ENCODE data around the gene ZBTB8A. TPM values are rescaled to one million over a fixed set of nuclear protein-coding genes. Genes with fewer than 3 reads are reported as not detected.

ZBTB8A gene
- total RNA-seq, 1 donor from 2014 or later: 12.0 TPM

DNA sequence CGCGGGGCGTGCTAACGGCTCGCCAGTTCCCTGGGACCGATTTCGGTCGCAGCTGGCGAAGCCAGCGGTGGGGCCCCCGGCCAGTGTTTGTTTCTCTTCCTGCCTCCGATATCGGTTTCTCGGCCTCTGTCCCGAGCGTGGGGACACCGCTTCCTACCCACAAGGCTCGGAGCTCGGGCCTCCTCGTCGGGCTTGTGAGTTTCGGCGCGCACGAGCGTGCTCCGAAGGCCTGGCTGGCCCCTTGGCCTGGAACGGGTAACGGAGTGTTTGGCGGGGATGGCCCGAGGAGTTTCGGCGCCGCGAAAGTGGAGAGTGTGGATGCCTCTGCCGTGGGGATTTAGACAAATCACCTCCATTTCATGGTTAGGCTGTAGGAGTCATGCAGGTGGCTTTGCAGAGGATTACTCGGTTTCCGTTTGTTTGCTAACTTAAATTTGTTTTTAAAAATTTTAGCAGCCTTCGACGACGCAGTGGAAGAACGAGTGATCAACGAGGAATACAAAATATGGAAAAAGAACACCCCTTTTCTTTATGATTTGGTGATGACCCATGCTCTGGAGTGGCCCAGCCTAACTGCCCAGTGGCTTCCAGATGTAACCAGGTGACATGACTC, 112.3 kb downstream of the ZBTB8A start:
- H3K27ac Mint-ChIP-seq (ENCODE audit: unreplicated experiment): peak overlapping the region; percentile 97
- H3K9me3 Mint-ChIP-seq (ENCODE audit: unreplicated experiment): peaks cover 13% of the 10 kb centered on the region
- peak; percentile 67 for DNase-seq
- H3K4me1 Mint-ChIP-seq (ENCODE audit: low read depth, unreplicated experiment): peaks cover 12% of the 10 kb centered on the region
- H3K36me3 Mint-ChIP-seq (ENCODE audit: unreplicated experiment): no peaks in the 10 kb centered on the region
- H3K27me3 Mint-ChIP-seq (ENCODE audit: unreplicated experiment): peaks cover 5% of the 10 kb centered on the region
- peak overlapping the region; percentile 100 for H3K4me3 Mint-ChIP-seq (ENCODE audit: unreplicated experiment)
- TF ChIP-seq, protein P1, sequence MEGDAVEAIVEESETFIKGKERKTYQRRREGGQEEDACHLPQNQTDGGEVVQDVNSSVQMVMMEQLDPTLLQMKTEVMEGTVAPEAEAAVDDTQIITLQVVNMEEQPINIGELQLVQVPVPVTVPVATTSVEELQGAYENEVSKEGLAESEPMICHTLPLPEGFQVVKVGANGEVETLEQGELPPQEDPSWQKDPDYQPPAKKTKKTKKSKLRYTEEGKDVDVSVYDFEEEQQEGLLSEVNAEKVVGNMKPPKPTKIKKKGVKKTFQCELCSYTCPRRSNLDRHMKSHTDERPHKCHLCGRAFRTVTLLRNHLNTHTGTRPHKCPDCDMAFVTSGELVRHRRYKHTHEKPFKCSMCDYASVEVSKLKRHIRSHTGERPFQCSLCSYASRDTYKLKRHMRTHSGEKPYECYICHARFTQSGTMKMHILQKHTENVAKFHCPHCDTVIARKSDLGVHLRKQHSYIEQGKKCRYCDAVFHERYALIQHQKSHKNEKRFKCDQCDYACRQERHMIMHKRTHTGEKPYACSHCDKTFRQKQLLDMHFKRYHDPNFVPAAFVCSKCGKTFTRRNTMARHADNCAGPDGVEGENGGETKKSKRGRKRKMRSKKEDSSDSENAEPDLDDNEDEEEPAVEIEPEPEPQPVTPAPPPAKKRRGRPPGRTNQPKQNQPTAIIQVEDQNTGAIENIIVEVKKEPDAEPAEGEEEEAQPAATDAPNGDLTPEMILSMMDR (IDR thresholded peaks at IDR 0.05; ENCODE audit: partially characterized antibody, unreplicated experiment): no peak

GRCh38 chr1:32652244-32652962, 113.2 kb downstream of the ZBTB8A start:
- Mint-ChIP-seq H3K27ac (ENCODE audit: unreplicated experiment) (peak overlapping the region; percentile 97), H3K4me1 (ENCODE audit: low read depth, unreplicated experiment) (peaks cover 12% of the 10 kb centered on the region), H3K9me3 (ENCODE audit: unreplicated experiment) (peaks cover 13% of the 10 kb centered on the region), H3K36me3 (ENCODE audit: unreplicated experiment) (no peaks in the 10 kb centered on the region), H3K4me3 (ENCODE audit: unreplicated experiment) (peak overlapping the region; percentile 100), H3K27me3 (ENCODE audit: unreplicated experiment) (peaks cover 5% of the 10 kb centered on the region)
- TF ChIP-seq, protein P1 (IDR thresholded peaks at IDR 0.05; ENCODE audit: partially characterized antibody, unreplicated experiment): no peak
- no peak for DNase-seq

Other genes starting within 250 kb of the ZBTB8A start
- 36.9 TPM for gene HDAC1, start 247.3 kb upstream of the ZBTB8A start, total RNA-seq (ENCODE audit: unreplicated experiment)
- gene MARCKSL1, start 203.2 kb upstream of the ZBTB8A start, total RNA-seq (ENCODE audit: unreplicated experiment): 912 TPM
- 21.8 TPM for gene FAM229A, start 176.9 kb upstream of the ZBTB8A start, total RNA-seq (ENCODE audit: unreplicated experiment)
- 1.6 TPM for gene TSSK3, start 176.9 kb upstream of the ZBTB8A start, total RNA-seq (ENCODE audit: unreplicated experiment)
- 161 TPM for gene BSDC1, start 145.0 kb upstream of the ZBTB8A start, total RNA-seq (ENCODE audit: unreplicated experiment)
- 0.44 TPM for gene ZBTB8B, start 74.4 kb upstream of the ZBTB8A start, total RNA-seq (ENCODE audit: unreplicated experiment)
- gene ZBTB8OS, start 111.1 kb downstream of the ZBTB8A start, total RNA-seq (ENCODE audit: unreplicated experiment): 63.4 TPM
- gene RBBP4, start 111.8 kb downstream of the ZBTB8A start, total RNA-seq (ENCODE audit: unreplicated experiment): 332 TPM
- 1.1 TPM for gene SYNC, start 163.3 kb downstream of the ZBTB8A start, total RNA-seq (ENCODE audit: unreplicated experiment)